Liver (tissue), 3 donors: ENCODE measurements around the gene GPR55.

Source experiments
- GABPA ChIP-seq, 2 donors: IDR thresholded peaks in 1 of 2; conservative IDR thresholded peaks in 1 of 2; 2 replicates each; pipeline ENCODE4 v1.6.1; 2016; ENCODE audit warnings: antibody characterized with exemption in 2 of 2, mild to moderate bottlenecking in 1 of 2, moderate library complexity in 1 of 2
- HNF4A ChIP-seq, 2 donors: conservative IDR thresholded peaks; 2 replicates each; pipeline ENCODE4 v1.6.1; 2016; ENCODE audit warnings: antibody characterized with exemption in 2 of 2, mild to moderate bottlenecking in 2 of 2
- JUND ChIP-seq, 2 donors: IDR thresholded peaks; 2 replicates each; pipeline ENCODE4 v1.6.1; 2016; ENCODE audit warnings: antibody characterized with exemption in 2 of 2
- MAX ChIP-seq: IDR thresholded peaks from 2 replicates; pipeline ENCODE4 v1.6.1; 2016; ENCODE audit warnings: antibody characterized with exemption
- RAD21 ChIP-seq, 2 donors: IDR thresholded peaks; 2 replicates each; pipeline ENCODE4 v1.6.1; 2016; ENCODE audit warnings: antibody characterized with exemption in 2 of 2, mild to moderate bottlenecking in 2 of 2
- SP1 ChIP-seq: IDR thresholded peaks from 2 replicates; pipeline ENCODE4 v1.6.1; 2018; ENCODE audit warnings: antibody characterized with exemption, mild to moderate bottlenecking
- TF ChIP-seq, protein P1 (sequence below): fragments of 150-350 bp; IDR thresholded peaks from 2 replicates; pipeline ENCODE4 v1.5.1; 2017; ENCODE audit warnings: improper control_type of control experiment, low read depth, low read length; ENCODE audit not compliant: missing input control
- donor health status: healthy.
- donor health status: healthy.

- no peak for TF ChIP-seq MAX
- TF ChIP-seq, protein P1, sequence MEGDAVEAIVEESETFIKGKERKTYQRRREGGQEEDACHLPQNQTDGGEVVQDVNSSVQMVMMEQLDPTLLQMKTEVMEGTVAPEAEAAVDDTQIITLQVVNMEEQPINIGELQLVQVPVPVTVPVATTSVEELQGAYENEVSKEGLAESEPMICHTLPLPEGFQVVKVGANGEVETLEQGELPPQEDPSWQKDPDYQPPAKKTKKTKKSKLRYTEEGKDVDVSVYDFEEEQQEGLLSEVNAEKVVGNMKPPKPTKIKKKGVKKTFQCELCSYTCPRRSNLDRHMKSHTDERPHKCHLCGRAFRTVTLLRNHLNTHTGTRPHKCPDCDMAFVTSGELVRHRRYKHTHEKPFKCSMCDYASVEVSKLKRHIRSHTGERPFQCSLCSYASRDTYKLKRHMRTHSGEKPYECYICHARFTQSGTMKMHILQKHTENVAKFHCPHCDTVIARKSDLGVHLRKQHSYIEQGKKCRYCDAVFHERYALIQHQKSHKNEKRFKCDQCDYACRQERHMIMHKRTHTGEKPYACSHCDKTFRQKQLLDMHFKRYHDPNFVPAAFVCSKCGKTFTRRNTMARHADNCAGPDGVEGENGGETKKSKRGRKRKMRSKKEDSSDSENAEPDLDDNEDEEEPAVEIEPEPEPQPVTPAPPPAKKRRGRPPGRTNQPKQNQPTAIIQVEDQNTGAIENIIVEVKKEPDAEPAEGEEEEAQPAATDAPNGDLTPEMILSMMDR = no peak
- no peak for TF ChIP-seq HNF4A (conservative IDR thresholded peaks at IDR 0.05)
- no peak for TF ChIP-seq RAD21 (IDR thresholded peaks at IDR 0.05)
- no peak for TF ChIP-seq SP1
- TF ChIP-seq JUND (IDR thresholded peaks at IDR 0.05) = no peak
- TF ChIP-seq GABPA (IDR thresholded peaks at IDR 0.05 in 1 of 2, conservative IDR thresholded peaks at IDR 0.05 in 1 of 2) = no peak
Observed at GRCh38 chr2:230905448-230906421, 19.3 kb downstream of the GPR55 start.
